PFSK-1 (cell line): ENCODE results near the gene B3GLCT.

Experiments used
- POLR2AphosphoS5 ChIP-seq: IDR thresholded peaks from 2 replicates; pipeline ENCODE4 v1.6.1; 2012; ENCODE audit warnings: low read depth, mild to moderate bottlenecking, control low read depth, low read length, moderate library complexity
- SIN3A ChIP-seq: IDR thresholded peaks from 2 replicates; pipeline ENCODE4 v1.6.1; 2012; ENCODE audit warnings: mild to moderate bottlenecking, low read length, moderate library complexity, borderline replicate concordance; ENCODE audit not compliant: insufficient read depth
- TAF1 ChIP-seq: IDR thresholded peaks from 2 replicates; pipeline ENCODE4 v1.6.1; 2012; ENCODE audit warnings: low read length, control low read depth, borderline replicate concordance; ENCODE audit not compliant: insufficient read depth
- TF ChIP-seq, protein P1 (sequence below), 2 experiments: IDR thresholded peaks; 2 replicates each; pipeline versions ENCODE4 v1.6.1 to v1.8.0; 2011 to 2012; ENCODE audit warnings: low read depth in 2 of 2, low read length in 2 of 2, control low read depth in 1 of 2, inconsistent platforms in 1 of 2, mild to moderate bottlenecking in 1 of 2, moderate library complexity in 1 of 2; ENCODE audit not compliant: insufficient read depth in 1 of 2

DNA sequence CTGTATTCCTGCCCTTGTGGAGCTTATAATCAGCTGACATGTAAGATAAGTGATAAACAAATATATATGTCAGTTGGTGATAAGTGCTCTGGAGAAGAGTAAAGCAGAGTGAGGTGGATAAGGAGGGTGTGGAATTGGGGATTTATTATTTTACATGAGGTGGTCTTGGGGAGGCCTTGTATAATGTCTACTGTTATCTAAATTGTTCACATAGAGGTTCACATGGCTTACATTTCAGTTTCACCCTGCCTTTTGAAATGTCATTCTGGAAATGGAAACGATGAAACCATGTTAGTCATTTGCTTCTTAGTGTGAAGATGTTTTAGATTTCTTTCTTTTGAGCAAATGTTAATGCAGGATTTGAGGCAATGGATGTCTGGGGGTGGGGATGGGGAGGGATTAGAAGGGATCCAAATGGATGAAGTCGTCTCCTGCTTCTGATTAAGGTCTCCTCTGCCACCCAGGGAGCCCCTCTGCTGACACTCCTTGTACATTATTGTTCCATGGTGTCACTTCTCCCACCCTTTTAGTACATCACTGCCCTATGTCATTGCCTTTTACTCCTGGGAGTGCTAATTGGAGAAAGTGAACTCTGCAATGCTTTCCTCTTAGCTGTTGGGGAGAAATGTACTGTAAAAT, 14.0 kb downstream of the B3GLCT start:
- no peak for TF ChIP-seq POLR2AphosphoS5
- TF ChIP-seq, protein P1, sequence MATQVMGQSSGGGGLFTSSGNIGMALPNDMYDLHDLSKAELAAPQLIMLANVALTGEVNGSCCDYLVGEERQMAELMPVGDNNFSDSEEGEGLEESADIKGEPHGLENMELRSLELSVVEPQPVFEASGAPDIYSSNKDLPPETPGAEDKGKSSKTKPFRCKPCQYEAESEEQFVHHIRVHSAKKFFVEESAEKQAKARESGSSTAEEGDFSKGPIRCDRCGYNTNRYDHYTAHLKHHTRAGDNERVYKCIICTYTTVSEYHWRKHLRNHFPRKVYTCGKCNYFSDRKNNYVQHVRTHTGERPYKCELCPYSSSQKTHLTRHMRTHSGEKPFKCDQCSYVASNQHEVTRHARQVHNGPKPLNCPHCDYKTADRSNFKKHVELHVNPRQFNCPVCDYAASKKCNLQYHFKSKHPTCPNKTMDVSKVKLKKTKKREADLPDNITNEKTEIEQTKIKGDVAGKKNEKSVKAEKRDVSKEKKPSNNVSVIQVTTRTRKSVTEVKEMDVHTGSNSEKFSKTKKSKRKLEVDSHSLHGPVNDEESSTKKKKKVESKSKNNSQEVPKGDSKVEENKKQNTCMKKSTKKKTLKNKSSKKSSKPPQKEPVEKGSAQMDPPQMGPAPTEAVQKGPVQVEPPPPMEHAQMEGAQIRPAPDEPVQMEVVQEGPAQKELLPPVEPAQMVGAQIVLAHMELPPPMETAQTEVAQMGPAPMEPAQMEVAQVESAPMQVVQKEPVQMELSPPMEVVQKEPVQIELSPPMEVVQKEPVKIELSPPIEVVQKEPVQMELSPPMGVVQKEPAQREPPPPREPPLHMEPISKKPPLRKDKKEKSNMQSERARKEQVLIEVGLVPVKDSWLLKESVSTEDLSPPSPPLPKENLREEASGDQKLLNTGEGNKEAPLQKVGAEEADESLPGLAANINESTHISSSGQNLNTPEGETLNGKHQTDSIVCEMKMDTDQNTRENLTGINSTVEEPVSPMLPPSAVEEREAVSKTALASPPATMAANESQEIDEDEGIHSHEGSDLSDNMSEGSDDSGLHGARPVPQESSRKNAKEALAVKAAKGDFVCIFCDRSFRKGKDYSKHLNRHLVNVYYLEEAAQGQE (IDR thresholded peaks at IDR 0.05; ENCODE audit: insufficient read depth in 1 of 2, low read depth in 2 of 2, low read length in 2 of 2): no peak
- TF ChIP-seq SIN3A: no peak
- no peak for TF ChIP-seq TAF1
